H7 (cell line): Measurements from ENCODE around the gene CLEC19A. TPM values are rescaled to one million over a fixed set of nuclear protein-coding genes. Genes with fewer than 3 reads are reported as not detected.
A peak's percentile ranks its signal among the peaks of the same experiment; 100 is the strongest.
"Not testable (repeated sequence)": the region's sequence is repeated elsewhere in the genome, so short reads cannot be mapped to it uniquely, and the experiment has no call there.

Experiments used
- DNase-seq: peaks from one replicate; pipeline ENCODE4 v3.0.0; 2012
- H3K27me3 ChIP-seq: 2 replicates; pipeline ENCODE4 v1.6.0; 2011; ENCODE audit warnings: mild to moderate bottlenecking, low read length; ENCODE audit not compliant: control insufficient read depth, insufficient read depth
- H3K36me3 ChIP-seq: replicated peaks from 2 replicates; pipeline ENCODE4 v1.5.1; 2011; ENCODE audit warnings: low read length; ENCODE audit not compliant: control insufficient read depth, insufficient read depth
- H3K4me3 ChIP-seq: 2 replicates; pipeline ENCODE4 v1.5.1; 2011; ENCODE audit warnings: low read depth, mild to moderate bottlenecking, control low read depth, low read length, moderate library complexity; ENCODE audit not compliant: insufficient read depth
- total RNA-seq: library from RNA; depleted of rRNA; stranded (reverse); fragments of >200 nt; shearing (Covaris generic); gene quantifications from 2 replicates; pipeline ENCODE4 v1.2.3, GENCODE V29; 2014

The CLEC19A gene
- total RNA-seq, 1 experiment from 2014 or later: 0.55 TPM

DNA sequence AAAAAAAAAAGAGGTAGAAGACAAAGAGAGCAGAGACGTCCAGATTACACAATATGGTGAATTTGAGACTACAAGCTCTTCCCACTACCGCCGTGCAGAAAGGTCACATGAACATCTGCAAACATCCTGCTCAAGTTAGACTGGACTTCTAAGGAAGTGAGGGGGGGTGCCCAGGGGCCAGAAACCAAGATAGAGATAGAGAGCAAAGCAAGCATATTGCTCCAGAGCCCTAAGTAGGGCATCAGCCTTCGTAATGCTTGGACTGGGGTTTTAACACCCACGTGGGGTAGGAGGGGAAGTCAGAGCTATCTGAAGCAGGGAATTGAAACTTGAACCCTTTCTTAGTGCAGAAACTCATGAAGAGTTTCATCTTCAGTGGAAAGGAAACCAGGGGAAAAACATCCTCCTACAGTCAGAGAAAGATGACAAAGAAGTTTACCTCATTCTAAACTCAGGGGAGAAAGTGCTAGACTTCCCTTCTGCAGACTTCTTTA, 8.7 kb downstream of the CLEC19A start:
- Histone ChIP-seq H3K36me3 (no peaks in the 10 kb centered on the region), H3K4me3 (no peak overlapping the region), H3K27me3 (no peaks in the 10 kb centered on the region)
- no peak for DNase-seq

GRCh38 chr16:19295393-19295792, 9.9 kb downstream of the CLEC19A start:
- H3K27me3 ChIP-seq: no peaks in the 10 kb centered on the region
- no peaks in the 10 kb centered on the region for H3K36me3 ChIP-seq
- no peak for DNase-seq
- H3K4me3 ChIP-seq: no peak overlapping the region

DNA sequence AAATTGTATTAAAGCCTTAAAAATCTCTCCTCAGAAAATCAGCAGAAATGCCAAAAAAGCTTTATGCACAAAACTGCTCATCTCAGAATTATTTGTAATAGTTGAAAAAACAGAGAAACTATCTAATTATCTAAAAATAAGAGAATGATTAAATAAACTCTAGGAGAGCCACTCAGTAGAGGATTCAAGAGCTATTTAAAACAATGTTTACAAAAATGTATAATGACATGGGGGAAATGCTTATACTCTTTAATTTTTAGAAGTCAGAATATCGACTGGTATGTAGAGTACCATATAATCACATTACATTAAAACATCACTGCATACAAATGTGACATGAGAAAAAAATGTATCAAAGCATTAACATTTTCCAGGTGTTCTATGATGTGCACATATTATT, 11.9 kb downstream of the CLEC19A start:
- no peak for DNase-seq
- Histone ChIP-seq H3K36me3 (no peaks in the 10 kb centered on the region), H3K4me3 (no peak overlapping the region), H3K27me3 (no peaks in the 10 kb centered on the region)

DNA sequence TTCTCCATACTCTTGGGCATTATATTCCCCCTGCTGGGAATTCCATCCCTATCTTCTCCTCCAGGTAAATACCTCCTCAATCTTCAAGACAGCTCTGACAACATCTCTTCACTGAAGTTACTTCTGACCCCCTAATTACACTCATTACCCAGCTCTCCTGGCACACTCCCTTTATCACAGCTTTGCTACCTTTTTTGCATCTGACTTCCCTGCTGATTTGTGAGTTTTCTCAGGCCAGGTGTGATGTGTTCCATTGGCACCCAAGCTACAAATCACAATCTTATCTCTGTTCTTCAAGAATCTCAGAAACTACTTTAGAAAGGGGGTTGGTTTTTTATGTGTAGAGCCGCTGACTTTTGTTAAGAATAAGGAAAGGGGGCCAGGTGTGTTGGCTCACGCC, 14.0 kb downstream of the CLEC19A start:
- Histone ChIP-seq H3K36me3 (no peaks in the 10 kb centered on the region), H3K4me3 (no peak overlapping the region), H3K27me3 (no peaks in the 10 kb centered on the region)
- no peak for DNase-seq

GRCh38 chr16:19301931-19302330, 16.4 kb downstream of the CLEC19A start:
- no peaks in the 10 kb centered on the region for H3K27me3 ChIP-seq
- H3K4me3 ChIP-seq: no peak overlapping the region
- DNase-seq: no peak
- no peaks in the 10 kb centered on the region for H3K36me3 ChIP-seq

DNA sequence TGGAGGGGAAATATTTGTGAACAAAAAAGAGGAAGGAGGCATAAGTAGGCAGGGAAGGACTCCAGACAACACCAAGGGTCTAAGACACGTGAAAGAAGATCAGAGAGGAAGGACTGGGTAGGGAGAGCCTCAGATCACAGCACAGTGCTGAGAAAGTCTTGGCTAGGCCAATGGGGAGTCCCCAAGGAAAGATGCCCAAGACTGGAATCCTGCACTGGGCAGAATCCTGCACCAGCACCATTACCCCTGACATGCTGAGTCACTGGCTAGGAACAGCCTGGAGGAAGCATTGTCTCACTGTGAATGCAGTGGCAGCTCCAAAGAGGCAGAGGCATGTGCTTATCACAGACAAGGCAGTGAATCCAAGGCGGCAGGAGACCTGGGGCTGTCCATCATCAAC, 19.2 kb downstream of the CLEC19A start:
- H3K4me3 ChIP-seq: no peak overlapping the region
- no peak for DNase-seq
- no peaks in the 10 kb centered on the region for H3K27me3 ChIP-seq
- H3K36me3 ChIP-seq: no peaks in the 10 kb centered on the region

- no peak overlapping the region for H3K4me3 ChIP-seq
- H3K36me3 ChIP-seq: no peaks in the 10 kb centered on the region
- DNase-seq: no peak
- no peaks in the 10 kb centered on the region for H3K27me3 ChIP-seq
Observed at GRCh38 chr16:19305443-19305842, 19.9 kb downstream of the CLEC19A start.

DNA sequence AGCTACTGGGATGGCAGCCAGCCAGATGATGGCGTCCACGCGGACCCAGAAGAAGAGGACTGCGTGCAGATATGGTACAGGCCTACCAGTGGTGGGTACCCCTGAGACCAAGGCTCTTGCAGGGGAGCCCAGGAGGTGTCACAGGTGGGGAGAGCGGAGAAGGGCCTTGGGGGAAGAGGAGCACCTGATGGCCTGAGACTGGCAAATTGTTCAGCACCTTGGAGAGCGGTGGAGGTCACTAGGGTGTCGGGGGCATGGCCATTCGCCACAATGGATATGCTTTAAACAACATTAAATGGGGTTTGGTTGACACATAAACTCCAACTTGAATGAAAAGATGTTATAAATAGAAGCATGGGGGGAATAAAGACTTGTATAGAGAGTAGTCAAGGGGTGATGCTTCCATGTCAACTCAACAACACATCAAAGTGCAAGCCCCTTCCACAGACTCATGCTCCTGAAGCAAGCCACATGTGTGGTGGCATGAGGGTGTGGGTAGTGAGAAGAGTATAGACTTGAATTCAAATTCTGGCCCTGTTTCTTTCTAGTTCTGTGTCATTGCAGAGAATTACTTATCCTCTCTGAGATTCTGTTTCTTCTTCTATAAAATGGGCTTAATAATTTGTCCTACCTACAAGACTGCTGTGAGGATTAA, 22.2 kb downstream of the CLEC19A start:
- H3K36me3 ChIP-seq: no peaks in the 10 kb centered on the region
- H3K4me3 ChIP-seq: no peak overlapping the region
- no peaks in the 10 kb centered on the region for H3K27me3 ChIP-seq
- DNase-seq: peak; percentile 61

DNA sequence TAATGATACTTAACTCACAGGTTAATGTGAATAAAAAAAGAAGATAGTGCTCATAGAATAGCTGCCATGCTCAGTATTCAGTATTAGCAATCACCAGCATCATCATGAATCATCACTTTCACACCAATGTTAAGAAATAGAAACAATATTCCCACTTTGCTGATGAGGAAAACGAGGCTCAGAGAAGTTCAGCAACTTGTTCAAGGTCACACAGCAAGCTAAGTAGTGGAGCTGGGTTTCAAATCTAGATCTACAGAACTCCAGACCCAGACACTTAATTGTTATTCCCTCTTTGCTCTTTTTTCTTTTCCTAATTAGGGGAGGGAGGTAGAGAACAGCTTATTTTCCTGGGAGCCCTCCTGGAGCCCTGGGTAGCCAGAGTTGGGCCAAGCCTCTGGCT, 22.9 kb downstream of the CLEC19A start:
- no peak overlapping the region for H3K4me3 ChIP-seq
- no peak for DNase-seq

DNA sequence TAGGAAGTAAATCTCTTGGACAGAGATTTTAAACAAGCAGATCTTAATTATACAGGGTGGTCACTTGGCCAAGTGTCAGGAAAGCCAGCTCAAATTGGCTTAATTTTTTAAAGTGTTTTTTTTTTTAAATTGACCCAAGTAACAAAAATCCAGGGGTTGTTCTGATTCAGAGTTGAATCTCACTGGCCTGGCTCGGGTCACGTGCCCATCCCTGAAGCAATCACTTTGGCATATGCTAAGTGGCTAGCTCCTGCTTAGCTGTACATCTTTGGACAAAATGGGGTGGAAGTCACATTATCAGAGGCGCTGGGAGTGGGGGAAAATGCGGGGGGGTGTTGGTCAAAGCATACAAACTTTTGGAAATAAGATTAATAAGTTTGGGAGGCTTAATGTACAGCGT, 23.6 kb downstream of the CLEC19A start:
- Histone ChIP-seq H3K4me3 (no peak overlapping the region), H3K27me3 (no peaks in the 10 kb centered on the region)
- no peak for DNase-seq

More for the DNA sequence above, 22.9 kb downstream of the CLEC19A start:
- no peaks in the 10 kb centered on the region for H3K27me3 ChIP-seq
- H3K36me3 ChIP-seq: no peaks in the 10 kb centered on the region

DNA sequence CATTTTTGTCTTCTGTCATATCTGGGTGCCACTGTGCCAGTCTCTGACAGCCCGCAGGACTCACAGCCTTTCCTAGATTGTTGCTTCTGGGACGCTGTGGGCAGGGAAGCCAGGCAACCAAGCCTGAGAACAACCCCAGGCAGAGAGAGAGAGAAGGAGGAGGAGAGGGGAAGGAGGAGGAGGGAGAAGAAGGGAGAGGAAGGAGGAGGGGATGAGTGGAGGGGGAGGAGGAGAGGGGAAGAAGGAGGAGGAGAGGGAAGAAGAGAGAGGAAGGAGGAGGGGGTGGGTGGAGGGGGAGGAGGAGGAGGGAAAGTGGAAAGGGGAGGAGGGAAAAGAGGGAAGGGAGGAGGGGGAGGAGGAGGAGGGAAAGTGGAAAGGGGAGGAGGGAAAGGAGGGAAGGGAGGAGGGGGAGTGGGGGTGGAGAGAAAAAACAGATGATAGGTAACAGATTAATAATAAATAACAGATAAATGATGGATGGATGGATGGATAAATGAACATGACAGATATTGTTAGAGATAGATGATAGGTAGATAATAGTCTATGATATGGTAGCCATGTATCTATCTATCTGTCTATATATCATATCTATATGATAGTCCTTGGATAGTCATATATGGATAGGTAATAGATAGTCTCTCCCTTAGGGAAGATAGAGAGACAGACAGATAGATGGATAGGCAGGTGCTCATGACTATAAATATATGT, 29.3 kb downstream of the CLEC19A start:
- DNase-seq: no peak
- Histone ChIP-seq H3K27me3 (no peaks in the 10 kb centered on the region), H3K4me3 (no peak overlapping the region), H3K36me3 (no peaks in the 10 kb centered on the region)

More for the DNA sequence above, 23.6 kb downstream of the CLEC19A start:
- no peaks in the 10 kb centered on the region for H3K36me3 ChIP-seq

- no peak overlapping the region for H3K4me3 ChIP-seq
- H3K36me3 ChIP-seq: no peaks in the 10 kb centered on the region
- peak; percentile 8 for DNase-seq
- no peaks in the 10 kb centered on the region for H3K27me3 ChIP-seq
Observed at GRCh38 chr16:19315889-19316433, 30.4 kb downstream of the CLEC19A start.

DNA sequence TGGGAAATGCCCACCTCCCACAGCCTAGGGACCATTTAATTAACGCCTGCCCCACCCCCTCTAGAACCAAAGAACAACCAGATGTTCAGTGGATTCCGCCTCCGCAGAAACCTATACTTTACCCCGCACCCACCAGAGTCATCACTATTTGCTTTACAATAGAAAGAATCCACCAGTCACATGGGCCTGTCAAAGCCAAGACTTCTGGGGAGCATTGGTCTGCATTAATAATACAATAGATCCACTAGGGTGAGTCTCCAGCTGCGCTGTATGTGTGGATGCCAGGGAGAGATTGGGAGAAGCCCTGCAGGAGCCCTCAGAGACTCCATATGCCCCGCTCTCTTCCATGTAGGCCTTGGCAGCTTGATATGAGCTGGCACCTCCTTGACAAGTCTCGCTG, 31.3 kb downstream of the CLEC19A start:
- Histone ChIP-seq H3K27me3 (no peaks in the 10 kb centered on the region), H3K4me3 (no peak overlapping the region), H3K36me3 (no peaks in the 10 kb centered on the region)
- peak; percentile 55 for DNase-seq

- not testable (repeated sequence) for H3K27me3 ChIP-seq, H3K4me3 ChIP-seq, DNase-seq, H3K36me3 ChIP-seq
Observed at GRCh38 chr16:19321186-19321585, 35.7 kb downstream of the CLEC19A start.

- no peaks in the 10 kb centered on the region for H3K36me3 ChIP-seq
- no peaks in the 10 kb centered on the region for H3K27me3 ChIP-seq
- H3K4me3 ChIP-seq: no peak overlapping the region
- no peak for DNase-seq
Observed at GRCh38 chr16:19323596-19323995, 38.1 kb downstream of the CLEC19A start.
